Mucosa of descending colon (tissue), 3 donors: ENCODE data around the gene STX19. TPM values are rescaled to one million over a fixed set of nuclear protein-coding genes. Genes with fewer than 3 reads are reported as not detected.

ENCODE experiments used
- ATAC-seq: fragments of 200-7000 bp; cut with Tn5 transposase; one replicate; pipeline ENCODE4 v1.9.1; 2020; ENCODE audit warnings: mild to moderate bottlenecking, moderate library complexity
- DNase-seq, 3 donors: peaks; one replicate each; pipeline ENCODE4 v3.0.0-alpha.2; 2020
- H3K36me3 ChIP-seq: fragments of 200-600 bp; one replicate; pipeline ENCODE4 v1.8.0; 2021; ENCODE audit warnings: low read depth, mild to moderate bottlenecking
- H3K4me1 ChIP-seq: fragments of 200-600 bp; one replicate; pipeline ENCODE4 v1.8.0; 2021; ENCODE audit warnings: low read depth, mild to moderate bottlenecking
- H3K4me3 ChIP-seq: fragments of 200-600 bp; one replicate; pipeline ENCODE4 v1.8.0; 2021; ENCODE audit warnings: mild to moderate bottlenecking
- H3K9me3 ChIP-seq: fragments of 200-600 bp; one replicate; pipeline ENCODE4 v1.8.0; 2021; ENCODE audit warnings: mild to moderate bottlenecking
- CTCF ChIP-seq: fragments of 200-600 bp; IDR thresholded peaks from one replicate; pipeline ENCODE4 v1.8.0; 2022; ENCODE audit warnings: antibody characterized with exemption, mild to moderate bottlenecking
- intact Hi-C, 2 donors: fragments of 100-400 bp; cut with DNase I in 1 of 2; cut with micrococcal nuclease in 1 of 2; formaldehyde crosslinking; loops; one replicate each; pipeline versions ENCODE4 v1.11.0 to v1.11.1; 2022; cut with DNase I, micrococcal nuclease
- total RNA-seq, 3 donors: library from RNA; stranded (reverse); fragmentation: NEBNext Ultra II Directional in 2 of 3; extraction: Animal tissue kit (Norgen Biotek cat#: 25700) in 2 of 3; gene quantifications; one replicate each; pipeline versions ENCODE4 v1.2.1 to v1.2.4, GENCODE V29; 2021 to 2023
- donor health status: DM: no; HTN: no; CAD: no; lungs with moderate emphysema.
- donor health status: DM: no; HTN: no; CAD: no.
- donor health status: DM: no; HTN: yes; CAD: no.

Gene STX19
- total RNA-seq, 3 donors from 2014 or later, result 7.5 to 20.6 (median 18.9) TPM

- intact Hi-C loops, result no loop called here
These were observed 36.8 kb downstream of the STX19 start for GRCh38 chr3:93991631-93992030.

DNA sequence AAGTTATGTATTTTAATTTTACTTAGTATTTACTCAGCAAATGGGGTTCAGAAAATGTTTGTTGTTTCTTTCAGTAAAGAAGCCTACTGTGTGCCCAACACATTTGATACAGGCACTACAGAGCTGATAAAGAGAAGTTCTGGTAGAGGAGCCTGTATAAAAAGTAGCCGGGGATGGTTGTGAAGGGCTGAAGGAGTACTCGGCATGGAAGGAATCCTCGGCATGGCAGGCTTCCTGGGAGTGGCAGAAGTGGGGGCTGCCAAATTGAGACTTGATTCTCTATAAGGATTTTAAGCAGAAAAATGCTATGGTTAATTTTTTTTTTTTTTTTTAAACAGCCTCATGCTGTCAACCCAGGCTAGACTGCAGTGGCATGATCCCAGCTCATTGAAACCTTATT is 39.2 kb downstream of the STX19 start:
- Histone ChIP-seq H3K36me3 (no peaks in the 10 kb centered on the region), H3K4me1 (no peaks in the 10 kb centered on the region), H3K4me3 (no peak overlapping the region), H3K9me3 (no peaks in the 10 kb centered on the region)
- TF ChIP-seq CTCF, result no peak
- no peak for ATAC-seq
- no peak for DNase-seq
- intact Hi-C loops, result no loop called here

More at GRCh38 chr3:93991631-93992030, 36.8 kb downstream of the STX19 start:
- Histone ChIP-seq H3K4me1 (no peaks in the 10 kb centered on the region), H3K36me3 (no peaks in the 10 kb centered on the region), H3K9me3 (no peaks in the 10 kb centered on the region), H3K4me3 (no peak overlapping the region)
- no peak for DNase-seq
- ATAC-seq, result no peak
- TF ChIP-seq CTCF, result no peak

DNA sequence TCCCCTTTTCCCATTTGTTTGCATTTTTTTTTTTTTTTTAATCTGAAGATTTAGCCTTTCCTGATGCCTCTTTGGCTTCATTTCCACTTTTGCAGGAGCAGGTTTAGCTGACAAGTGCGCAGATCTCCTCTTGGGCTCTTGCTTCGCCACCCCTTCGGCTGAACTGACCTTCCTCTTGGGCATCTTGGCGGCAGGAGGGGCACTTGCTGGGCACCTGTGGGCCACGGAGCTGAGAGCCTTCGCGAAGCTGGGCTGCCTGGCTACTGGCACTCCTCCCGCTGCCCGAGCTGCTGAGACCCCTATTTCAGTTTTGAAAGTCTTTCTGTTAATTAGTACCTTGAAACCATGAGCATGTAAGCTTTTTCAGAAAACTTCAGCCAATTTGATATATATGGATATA is 39.6 kb downstream of the STX19 start:
- DNase-seq (no peak), ATAC-seq (no peak)
- Histone ChIP-seq H3K36me3 (no peaks in the 10 kb centered on the region), H3K9me3 (no peaks in the 10 kb centered on the region), H3K4me1 (no peaks in the 10 kb centered on the region), H3K4me3 (no peak overlapping the region)
- intact Hi-C loops, result no loop called here
- no peak for TF ChIP-seq CTCF

GRCh38 chr3:93988283-93988682 is 40.1 kb downstream of the STX19 start:
- H3K4me3 ChIP-seq, result no peak overlapping the region
- H3K9me3 ChIP-seq, result no peaks in the 10 kb centered on the region
- ATAC-seq (no peak), DNase-seq (no peak)
- H3K4me1 ChIP-seq, result no peaks in the 10 kb centered on the region
- intact Hi-C loops, result no loop called here
- TF ChIP-seq CTCF, result no peak
- no peaks in the 10 kb centered on the region for H3K36me3 ChIP-seq

DNA sequence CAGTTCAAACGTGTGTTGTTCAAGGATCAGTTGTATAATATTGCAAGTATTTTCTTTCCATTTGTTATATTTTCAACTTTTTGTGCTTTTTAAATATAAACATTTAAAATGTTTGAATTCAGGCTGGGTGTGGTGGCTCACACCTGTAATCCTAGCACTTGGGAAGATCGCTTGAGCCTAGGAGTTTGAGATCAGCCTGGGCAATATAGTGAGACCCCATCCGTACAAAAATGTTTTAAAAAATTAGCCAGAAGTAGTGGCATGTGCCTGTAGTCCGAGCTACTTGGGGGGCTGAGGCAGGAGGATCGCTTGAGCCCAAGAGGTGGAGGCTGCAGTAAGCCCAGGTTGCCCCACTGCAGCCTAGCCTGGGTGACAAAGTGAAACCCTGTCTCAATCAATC is 43.8 kb downstream of the STX19 start:
- no peaks in the 10 kb centered on the region for H3K4me1 ChIP-seq
- no peaks in the 10 kb centered on the region for H3K36me3 ChIP-seq
- ATAC-seq, result no peak
- no peak for TF ChIP-seq CTCF
- no peak overlapping the region for H3K4me3 ChIP-seq
- no peak for DNase-seq
- intact Hi-C loops, result no loop called here
- no peaks in the 10 kb centered on the region for H3K9me3 ChIP-seq

- Histone ChIP-seq H3K4me3 (no peak overlapping the region), H3K9me3 (no peaks in the 10 kb centered on the region), H3K4me1 (no peaks in the 10 kb centered on the region), H3K36me3 (no peaks in the 10 kb centered on the region)
- ATAC-seq, result no peak
- no peak for TF ChIP-seq CTCF
- no peak for DNase-seq
- intact Hi-C loops, result no loop called here
These were observed 45.0 kb downstream of the STX19 start for GRCh38 chr3:93983408-93983807.
